Activated CD4-positive, alpha-beta T cell treated with anti-CD3 and anti-CD28 coated beads for 1 hour (primary cell): ENCODE measurements around the gene CNTNAP5.

Source experiments
- DNase-seq: peaks from one replicate; pipeline ENCODE4 v3.0.0-alpha.2; 2020

CNTNAP5 gene

GRCh38 chr2:124025171-124025580, at the start of gene CNTNAP5:
CNTNAP5 (plus strand) TSS chr2:124025287; CDS start chr2:124025651, 364 bp downstream.
- no peak for DNase-seq

DNA sequence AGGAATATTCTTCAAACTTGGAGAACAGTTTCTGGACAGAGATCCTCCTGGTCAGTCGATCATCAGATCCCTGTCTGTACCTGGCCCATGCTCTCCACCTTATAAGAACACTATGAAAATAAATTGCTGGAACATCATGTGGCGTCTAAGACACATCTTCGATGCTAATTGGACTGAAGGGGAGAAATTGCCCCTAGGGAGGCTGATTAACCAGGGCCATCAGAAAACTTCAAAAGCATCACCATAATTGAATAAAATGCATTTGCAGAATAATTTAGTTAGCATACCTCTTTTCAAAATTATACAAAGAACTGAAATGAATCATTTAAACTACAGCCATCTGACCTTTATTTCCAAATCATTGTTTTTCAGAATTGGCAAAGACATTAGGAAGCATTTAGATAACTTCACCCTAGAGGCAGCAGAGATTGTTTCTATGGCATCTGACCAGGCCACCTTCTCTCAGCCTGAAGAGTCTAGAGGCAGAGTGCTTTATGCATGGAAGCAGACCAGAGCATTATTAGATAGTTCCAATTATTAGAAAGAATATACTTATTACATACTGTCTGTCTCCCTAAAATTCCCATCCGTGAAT, 48.9 kb upstream of the CNTNAP5 start:
- no peak for DNase-seq

DNA sequence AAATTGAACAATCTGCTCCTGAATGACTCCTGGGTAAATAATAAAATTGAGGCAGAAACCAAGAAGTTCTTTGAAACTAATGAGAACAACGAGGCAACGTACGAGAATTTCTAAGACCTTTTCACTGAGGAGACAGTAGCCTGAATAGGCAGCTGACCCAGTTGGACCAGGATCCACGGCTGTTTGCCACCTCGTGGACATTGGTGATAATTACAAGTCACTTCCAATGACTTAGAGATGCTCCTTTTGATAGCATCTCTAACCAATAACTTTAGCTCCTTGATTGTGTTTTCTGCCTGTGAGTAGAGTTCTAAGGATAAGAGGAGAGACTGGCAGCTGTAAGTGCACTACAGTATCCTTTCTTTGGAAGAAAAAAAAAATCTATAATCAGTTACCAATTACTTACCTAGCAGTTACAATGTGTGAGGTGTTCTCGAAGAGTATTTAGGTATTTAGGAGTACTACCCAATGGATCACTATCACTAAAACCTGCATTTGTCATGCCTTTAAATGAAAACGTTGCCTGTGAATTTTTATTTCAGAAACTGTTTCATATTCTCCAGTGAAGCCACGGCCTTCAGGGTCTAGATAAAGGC, 31.3 kb upstream of the CNTNAP5 start:
- DNase-seq, result no peak

- no peak for DNase-seq
Observed at GRCh38 chr2:123999681-124000080, 25.4 kb upstream of the CNTNAP5 start.

DNA sequence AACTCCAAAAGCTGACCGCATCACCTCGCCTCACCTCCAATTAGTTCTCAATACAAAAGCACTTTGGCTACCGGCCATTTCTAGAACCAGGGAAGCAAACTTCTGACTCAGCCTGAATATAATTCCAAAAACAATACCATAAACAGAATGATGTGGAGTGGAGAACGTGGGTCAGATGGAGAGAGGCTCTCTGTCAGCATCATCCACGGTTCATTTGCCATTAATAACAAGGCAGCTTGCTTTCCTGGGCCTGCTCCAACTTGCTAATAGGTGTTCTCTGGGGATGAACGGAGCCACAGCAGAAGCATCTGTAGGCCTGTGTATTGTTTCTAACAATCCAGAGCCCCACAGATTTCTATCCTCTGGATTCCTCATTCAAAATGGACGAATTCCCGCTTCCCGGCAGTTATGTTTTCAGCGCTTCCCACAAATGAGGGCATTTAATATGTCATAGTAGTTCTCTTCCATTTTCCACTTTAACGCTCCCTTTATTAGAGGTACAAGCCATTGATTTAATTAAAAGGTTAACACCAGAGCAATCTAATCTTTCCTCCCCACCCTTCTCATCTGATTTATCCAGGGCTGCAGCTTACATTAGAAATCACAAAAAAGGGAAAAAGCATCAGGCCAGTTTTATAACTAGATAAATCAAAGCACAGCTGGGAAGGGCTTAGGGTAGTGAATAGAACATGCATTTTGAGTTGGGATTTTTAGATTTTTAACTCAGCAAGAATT, 23.2 kb upstream of the CNTNAP5 start:
- no peak for DNase-seq

DNA sequence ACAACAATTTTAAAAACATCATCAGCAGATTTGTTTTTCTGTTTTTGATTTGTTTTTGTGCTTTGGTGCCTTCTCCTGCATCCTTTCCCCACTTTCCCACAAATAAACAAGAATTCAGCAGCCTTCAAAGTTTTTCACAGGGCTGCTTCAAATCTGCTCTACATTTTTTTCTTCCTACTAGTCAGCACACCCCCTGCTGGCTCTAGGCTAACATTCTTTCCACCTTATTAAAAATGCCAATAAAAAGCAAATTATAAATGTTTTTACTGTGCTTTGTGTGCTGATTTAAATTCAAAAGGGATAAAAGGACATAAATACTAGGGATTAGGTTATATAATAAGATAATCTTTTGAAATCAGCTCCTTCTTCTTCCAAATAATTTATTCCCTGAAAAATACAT, 6.2 kb upstream of the CNTNAP5 start:
- DNase-seq, result no peak

GRCh38 chr2:124024561-124025170, 421 bp upstream of the CNTNAP5 start:
- DNase-seq, result no peak

DNA sequence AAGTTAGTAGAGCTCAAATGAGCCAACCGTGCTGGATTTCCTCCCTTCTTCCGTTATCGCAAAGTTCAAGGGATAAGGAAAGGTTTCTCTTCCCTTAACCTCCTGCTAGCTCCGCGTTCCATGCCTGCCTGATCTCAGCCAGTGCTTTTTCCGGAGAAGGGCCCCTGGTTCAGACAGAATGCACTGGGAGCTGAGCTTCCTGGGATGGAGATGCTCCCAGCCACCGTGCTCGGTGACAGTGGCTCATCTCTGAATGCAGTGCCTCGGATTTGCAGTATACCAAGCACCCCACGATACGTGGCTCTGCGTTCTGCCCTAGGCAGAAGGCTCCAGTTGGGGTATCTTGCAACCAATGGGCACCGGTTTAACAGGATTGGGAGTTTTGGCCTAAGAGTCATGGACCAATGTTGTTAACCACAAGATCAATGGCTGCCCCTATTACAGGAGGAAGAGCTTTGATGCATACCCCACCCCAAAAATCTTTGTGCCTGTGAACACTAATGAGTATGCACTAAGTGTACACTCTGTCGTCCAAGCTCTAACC, 876 bp downstream of the CNTNAP5 start:
- DNase-seq, result no peak

DNA sequence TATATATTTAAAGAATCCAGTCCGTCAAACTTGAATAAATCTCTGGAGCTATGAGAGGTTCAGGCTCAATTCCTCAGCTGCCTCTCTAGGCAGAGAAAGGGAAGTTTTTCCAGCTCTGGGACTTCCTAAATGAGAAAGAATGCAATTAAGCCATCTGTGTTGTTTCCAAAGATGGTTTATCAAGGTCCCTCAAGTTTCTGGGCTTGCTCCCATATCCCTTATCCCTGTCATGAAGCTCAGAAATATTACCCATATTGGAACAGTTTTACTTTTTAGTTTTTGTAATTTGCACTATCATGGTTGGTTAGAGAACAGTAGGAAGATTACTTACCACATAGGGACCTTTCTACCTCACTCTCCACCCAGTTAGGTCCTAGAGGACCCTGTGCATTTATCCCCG, 1.4 kb downstream of the CNTNAP5 start:
- no peak for DNase-seq

- DNase-seq, result no peak
Observed at GRCh38 chr2:124027182-124027581, 2.1 kb downstream of the CNTNAP5 start.

GRCh38 chr2:124032799-124033198, 7.7 kb downstream of the CNTNAP5 start:
- DNase-seq, result no peak

DNA sequence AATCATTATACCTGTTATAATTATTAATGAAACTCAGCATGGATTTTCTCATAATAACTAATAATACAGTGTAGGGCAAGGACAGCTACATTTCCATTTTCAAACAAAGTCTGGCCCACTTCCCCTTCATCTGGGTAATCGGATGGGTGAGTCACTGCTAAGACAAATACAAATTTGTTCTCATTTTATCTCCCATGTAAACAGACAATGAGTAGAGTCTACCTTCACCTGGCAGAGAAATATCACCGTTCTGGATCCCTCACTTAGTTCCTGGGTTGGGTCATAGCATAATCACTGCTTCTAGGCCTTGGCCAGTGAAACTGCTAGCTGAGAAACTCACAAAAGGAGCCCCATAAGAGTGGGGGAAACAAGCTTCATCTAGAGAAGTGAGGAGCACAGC, 9.2 kb downstream of the CNTNAP5 start:
- no peak for DNase-seq

DNA sequence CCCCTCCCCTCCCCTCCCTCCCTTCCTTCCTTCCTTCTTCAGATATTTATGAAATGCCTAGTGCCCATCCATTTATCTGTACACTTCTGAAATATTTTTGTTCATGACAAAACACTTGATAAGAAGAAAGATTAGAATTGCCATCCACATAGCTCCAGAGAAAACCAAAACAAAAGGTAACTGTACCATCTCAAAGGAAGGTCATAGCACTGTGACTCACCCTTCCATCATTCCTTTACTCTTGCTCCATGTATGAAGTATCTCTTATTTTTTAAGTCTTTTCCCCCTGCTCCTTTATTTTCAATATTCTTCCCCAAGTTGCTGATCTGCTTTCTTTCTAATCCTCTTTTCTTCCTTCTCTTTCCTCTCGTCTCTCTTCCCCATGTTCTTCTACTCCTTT, 9.9 kb downstream of the CNTNAP5 start:
- no peak for DNase-seq

GRCh38 chr2:124039032-124039431, 13.9 kb downstream of the CNTNAP5 start:
- no peak for DNase-seq

GRCh38 chr2:124039762-124040291, 14.7 kb downstream of the CNTNAP5 start:
- no peak for DNase-seq

GRCh38 chr2:124045894-124046293, 20.8 kb downstream of the CNTNAP5 start:
- DNase-seq, result no peak

DNA sequence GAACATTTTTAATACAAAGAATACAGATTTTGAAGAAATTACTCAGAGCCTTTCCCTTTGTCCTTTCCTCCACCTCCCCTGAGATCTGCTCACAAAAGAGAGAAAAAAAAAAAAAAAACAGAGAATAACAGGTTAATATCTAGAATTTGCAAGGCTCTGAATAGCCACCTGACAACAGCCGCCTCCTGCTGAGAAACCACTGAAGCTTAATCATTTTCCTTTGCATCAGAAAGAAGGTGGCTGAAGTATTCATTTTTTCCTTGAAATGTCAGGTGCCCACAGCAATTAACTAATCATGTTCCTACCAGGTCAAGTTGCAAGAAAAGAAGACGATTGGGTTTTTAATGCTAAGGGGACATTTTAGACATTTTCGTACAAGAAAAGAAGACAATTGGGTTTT, 21.2 kb downstream of the CNTNAP5 start:
- no peak for DNase-seq

GRCh38 chr2:124048102-124048501, 23.0 kb downstream of the CNTNAP5 start:
- DNase-seq, result no peak

DNA sequence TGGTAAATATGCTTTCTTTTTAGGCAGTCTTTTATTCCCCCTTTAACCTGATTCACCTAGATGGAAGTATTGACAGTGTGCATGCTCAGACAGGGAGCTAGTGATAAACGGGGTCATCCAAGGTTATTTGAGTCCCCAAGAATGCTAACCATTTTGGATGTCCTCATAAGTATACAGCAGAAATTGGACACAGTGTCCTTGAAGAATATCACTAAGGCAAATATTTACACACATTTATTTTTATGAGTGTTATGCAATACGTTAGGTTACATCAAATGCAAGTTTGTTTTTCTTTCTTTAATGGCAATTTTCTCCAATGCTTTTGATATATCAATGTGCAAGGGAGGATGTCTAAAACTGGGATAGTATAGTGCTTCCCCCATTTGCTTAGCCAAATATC, 23.6 kb downstream of the CNTNAP5 start:
- no peak for DNase-seq

DNA sequence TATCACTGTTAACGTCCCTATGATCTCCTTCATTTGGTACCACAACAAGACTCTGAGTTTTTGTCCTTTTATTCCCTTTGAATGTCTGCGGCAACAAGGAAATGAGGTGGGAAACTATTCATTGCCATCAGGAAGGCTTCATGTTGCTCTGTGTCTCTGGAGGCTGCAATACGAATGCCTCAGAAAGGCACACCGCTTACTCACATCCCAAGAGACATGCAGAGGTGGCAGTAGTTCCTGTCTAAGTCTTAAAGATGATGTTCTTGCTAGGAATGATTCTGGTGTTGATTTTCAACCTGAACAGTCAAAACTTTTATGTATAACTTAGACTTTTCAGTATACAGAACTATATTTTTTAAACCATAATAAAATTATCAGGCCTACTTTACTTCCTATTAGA, 24.0 kb downstream of the CNTNAP5 start:
- DNase-seq, result no peak

DNA sequence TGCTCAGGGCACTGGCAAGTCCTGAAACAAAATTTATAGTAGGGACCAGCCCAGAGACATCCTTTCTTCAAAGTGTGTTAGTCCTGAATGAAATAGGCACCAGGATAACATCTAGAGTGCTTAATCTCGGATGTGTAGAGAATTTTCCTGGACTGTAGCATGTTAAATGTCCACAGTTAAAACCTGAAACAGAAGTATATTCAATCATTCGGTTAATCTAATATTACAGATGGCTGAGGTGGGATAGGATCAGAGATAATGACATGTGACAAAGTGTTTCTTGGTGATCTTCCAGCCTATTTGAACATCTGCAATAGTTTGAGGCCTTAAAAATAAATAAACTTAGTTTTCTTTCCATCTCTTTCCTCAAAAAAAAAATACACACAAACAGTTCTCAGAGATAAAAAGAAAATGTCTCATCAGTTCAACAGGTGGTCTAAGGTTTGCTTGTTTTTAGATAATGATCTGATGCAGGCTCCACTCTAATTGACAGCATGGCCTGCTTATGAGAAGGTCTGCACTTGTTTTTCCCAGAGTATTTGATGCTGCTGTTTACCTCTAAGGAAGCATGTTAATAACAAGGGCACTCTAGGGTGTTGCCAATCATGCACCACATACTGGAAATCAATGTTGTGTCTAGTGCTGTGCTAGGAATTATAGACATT, 25.9 kb downstream of the CNTNAP5 start:
- DNase-seq, result no peak

DNA sequence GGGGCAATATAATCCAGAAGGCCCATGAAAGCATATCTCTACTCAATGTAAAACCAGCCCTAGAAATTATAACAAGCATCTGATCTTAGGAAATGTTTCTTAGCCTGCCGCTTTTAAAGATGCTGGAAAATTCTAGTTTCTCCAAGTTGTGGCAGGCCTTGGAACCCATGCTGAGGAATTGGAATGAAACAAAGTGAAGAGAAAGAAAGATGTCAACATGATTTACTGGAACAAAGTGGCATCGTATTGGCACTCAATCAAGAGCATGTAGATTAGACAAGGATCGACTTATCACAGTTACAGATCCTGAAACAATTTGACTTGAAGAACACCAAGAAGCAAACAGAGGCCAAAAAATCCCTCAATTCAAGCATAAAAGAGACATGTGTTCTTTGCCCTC, 28.7 kb downstream of the CNTNAP5 start:
- DNase-seq, result no peak

DNA sequence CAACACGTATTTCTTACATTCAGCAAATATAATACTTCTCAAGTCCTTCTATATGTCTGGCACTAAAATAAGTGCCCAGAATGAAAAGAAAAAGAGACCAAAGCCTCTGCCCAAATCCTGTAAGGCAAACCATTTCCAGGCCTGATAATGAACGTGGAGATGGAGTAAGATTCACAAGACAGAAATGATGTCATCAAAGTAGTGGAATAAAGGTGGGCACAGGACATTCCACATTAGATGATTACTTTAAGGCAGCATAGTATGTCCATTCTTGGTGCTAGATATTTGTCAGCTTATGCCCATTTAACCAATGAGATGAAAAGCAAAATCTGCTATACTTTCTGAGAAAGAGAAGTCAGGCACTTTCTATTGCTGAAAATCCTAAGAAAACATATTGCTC, 38.5 kb downstream of the CNTNAP5 start:
- no peak for DNase-seq
